GM12878 (cell line): Measurements from ENCODE around the gene TBX4. TPM values are rescaled to one million over a fixed set of nuclear protein-coding genes. Genes with fewer than 3 reads are reported as not detected.

Experiments used
- ATAC-seq: fragments of 200-7000 bp; cut with Tn5 transposase; 3 replicates; pipeline ENCODE4 v1.9.1; 2020; ENCODE audit warnings: mild to moderate bottlenecking, moderate library complexity
- BruUV-seq: library from RNA; stranded (reverse); fragments of 400-500 nt; replicated peaks from 2 replicates; lab custom pipeline; 2021; lab: Mats Ljungman, UMichigan
- CTCF ChIA-PET: fragments of 300-600 bp; sonication (Branson Sonifier 250); formaldehyde crosslinking; extraction: SDS; loops from one replicate; lab custom pipeline; 2021; ENCODE audit warnings: inconsistent platforms; lab: Yijun Ruan, JAX
- POLR2A ChIA-PET: fragments of 350-600 bp; formaldehyde crosslinking; extraction: SDS; loops from one replicate; lab custom pipeline; 2021; ENCODE audit warnings: inconsistent platforms; lab: Charles Lee
- RAD21 ChIA-PET: fragments of 300-600 bp; sonication (Branson Sonifier 250); formaldehyde crosslinking; loops from one replicate; lab custom pipeline; 2023; ENCODE audit warnings: antibody characterized with exemption; ENCODE audit not compliant: unreplicated experiment; lab: Charles Lee
- SMC1A ChIA-PET: fragments of 300-600 bp; sonication (Branson Sonifier 250); formaldehyde crosslinking; loops from one replicate; lab custom pipeline; 2023; ENCODE audit not compliant: unreplicated experiment, uncharacterized antibody; lab: Charles Lee
- DNase-seq: peaks from one replicate; pipeline ENCODE4 v3.0.0-alpha.2; 2011; ENCODE audit warnings: low read depth, low spot score
- FAIRE-seq: peaks from 3 replicates; lab custom pipeline; 2011; peaks lifted over from hg19 to GRCh38; lab: Jason Lieb, UNC
- H2AFZ ChIP-seq: 2 replicates; pipeline ENCODE4 v1.6.0; 2011; ENCODE audit warnings: low read depth, low read length, control low read depth; ENCODE audit not compliant: control insufficient read depth
- H3K27ac ChIP-seq: 2 replicates; pipeline ENCODE4 v1.5.1; 2011; ENCODE audit warnings: control low read depth; ENCODE audit not compliant: control insufficient read depth, insufficient read depth
- H3K27me3 ChIP-seq, 2 experiments: replicated peaks in 1 of 2; 2 replicates each; pipeline versions ENCODE4 v1.6.0 to v1.6.1; 2011; ENCODE audit warnings: low read length in 1 of 2; ENCODE audit not compliant: control insufficient read depth in 2 of 2, insufficient read depth in 2 of 2
- H3K36me3 ChIP-seq, 2 experiments: 2 replicates each; pipeline ENCODE4 v1.5.1; 2011; ENCODE audit warnings: low read length in 1 of 2; ENCODE audit not compliant: control insufficient read depth in 2 of 2, insufficient read depth in 2 of 2
- H3K4me1 ChIP-seq: 2 replicates; pipeline ENCODE4 v1.6.1; 2011; ENCODE audit warnings: mild to moderate bottlenecking, low read length, moderate library complexity, mixed read lengths; ENCODE audit not compliant: control insufficient read depth, insufficient read depth
- H3K4me2 ChIP-seq: 2 replicates; pipeline ENCODE4 v1.6.0; 2011; ENCODE audit warnings: control low read depth; ENCODE audit not compliant: control insufficient read depth, insufficient read depth
- H3K4me3 ChIP-seq: fragments of 200-600 bp; sonication (generic); 2 replicates; pipeline ENCODE4 v1.5.1; 2016
- H3K79me2 ChIP-seq: 2 replicates; pipeline ENCODE4 v1.6.0; 2011; ENCODE audit warnings: low read length; ENCODE audit not compliant: control insufficient read depth, insufficient read depth
- H3K9ac ChIP-seq: 2 replicates; pipeline ENCODE4 v1.8.0; 2011; ENCODE audit warnings: low read length, control low read depth, mixed read lengths; ENCODE audit not compliant: control insufficient read depth, insufficient read depth
- H3K9me3 ChIP-seq: replicated peaks from 3 replicates; pipeline ENCODE4 v1.5.1; 2011; ENCODE audit warnings: mild to moderate bottlenecking, low read length; ENCODE audit not compliant: control insufficient read depth, insufficient read depth
- H4K20me1 ChIP-seq: 2 replicates; pipeline ENCODE4 v1.6.0; 2011; ENCODE audit not compliant: control insufficient read depth, insufficient read depth
- ETV6 ChIP-seq, 2 experiments: fragments of 450-650 bp in 1 of 2; IDR thresholded peaks in 1 of 2; conservative IDR thresholded peaks in 1 of 2; 2 replicates each; pipeline ENCODE4 v1.6.1; 2014; ENCODE audit warnings: antibody characterized with exemption in 1 of 2, borderline replicate concordance in 1 of 2, low read depth in 1 of 2, mild to moderate bottlenecking in 1 of 2, moderate library complexity in 1 of 2
- NFXL1 ChIP-seq: fragments of 450-650 bp; IDR thresholded peaks from 2 replicates; pipeline ENCODE4 v1.6.1; 2017; ENCODE audit warnings: antibody characterized with exemption, mild to moderate bottlenecking, borderline replicate concordance
- WGBS: methylation state at CpG from one replicate; pipeline ENCODE4 v1.1.6; 2016; ENCODE audit warnings: low lambda C conversion rate; ENCODE audit not compliant: insufficient replicate concordance, insufficient coverage; ENCODE audit errors: missing lambda C conversion rate; 5-methylcytosine and 5-hydroxymethylcytosine counted together
- in situ Hi-C: fragments of 300-500 bp; cut with MboI; formaldehyde crosslinking; loops from 9 replicates; pipeline ENCODE4 v1.14.3; 2018; ENCODE audit warnings: mixed read lengths
- intact Hi-C: fragments of 100-400 bp; cut with micrococcal nuclease; formaldehyde crosslinking; loops from one replicate; pipeline ENCODE4 v1.14.2; 2022; ENCODE audit not compliant: unreplicated experiment
- polyA plus RNA-seq, 11 experiments: library from polyadenylated mRNA; depleted of rRNA in 4 of 11; unstranded in 6 of 11; stranded (reverse) in 5 of 11; fragments of >200 nt; fragmentation: Nextera tagmentation in 4 of 11; fragmentation: Illumina TruSeq in 1 of 11; extraction: Ambion mirVana in 4 of 11; extraction: Trizol in 1 of 11; gene quantifications; 1 replicate in 1 of 11; 2 replicates in 10 of 11; pipeline versions ENCODE4 v1.2.1 to v1.2.3, GENCODE V29; 2011 to 2016; ENCODE audit warnings: inconsistent platforms in 2 of 11, missing spikeins in 2 of 11, low read depth in 1 of 11
- total RNA-seq, 4 experiments: library from RNA; depleted of rRNA in 3 of 4; stranded (reverse); fragments of >200 nt in 3 of 4; fragmentation: Illumina TruSeq in 1 of 4; extraction: Trizol in 1 of 4; gene quantifications; 2 replicates each; pipeline versions ENCODE4 v1.2.1 to v1.2.3, GENCODE V29; 2013 to 2021
- TF ChIP-seq, protein P1 (sequence below): IDR thresholded peaks from 2 replicates; pipeline ENCODE4 v1.6.1; 2011; ENCODE audit warnings: low read depth, low read length, improper control_type of control experiment, borderline replicate concordance
- TF ChIP-seq, protein P2 (sequence below): IDR thresholded peaks from 2 replicates; pipeline ENCODE4 v1.6.1; 2011; ENCODE audit warnings: low read depth, mild to moderate bottlenecking, low read length, moderate library complexity, borderline replicate concordance; ENCODE audit errors: extremely low read depth

TBX4 gene
- total and polyA plus RNA-seq, 10 of the 15 experiments (the other 5 are each of a cell fraction or from before 2014, with no cell fraction given), result 0.01 TPM; not detected in 9

DNA sequence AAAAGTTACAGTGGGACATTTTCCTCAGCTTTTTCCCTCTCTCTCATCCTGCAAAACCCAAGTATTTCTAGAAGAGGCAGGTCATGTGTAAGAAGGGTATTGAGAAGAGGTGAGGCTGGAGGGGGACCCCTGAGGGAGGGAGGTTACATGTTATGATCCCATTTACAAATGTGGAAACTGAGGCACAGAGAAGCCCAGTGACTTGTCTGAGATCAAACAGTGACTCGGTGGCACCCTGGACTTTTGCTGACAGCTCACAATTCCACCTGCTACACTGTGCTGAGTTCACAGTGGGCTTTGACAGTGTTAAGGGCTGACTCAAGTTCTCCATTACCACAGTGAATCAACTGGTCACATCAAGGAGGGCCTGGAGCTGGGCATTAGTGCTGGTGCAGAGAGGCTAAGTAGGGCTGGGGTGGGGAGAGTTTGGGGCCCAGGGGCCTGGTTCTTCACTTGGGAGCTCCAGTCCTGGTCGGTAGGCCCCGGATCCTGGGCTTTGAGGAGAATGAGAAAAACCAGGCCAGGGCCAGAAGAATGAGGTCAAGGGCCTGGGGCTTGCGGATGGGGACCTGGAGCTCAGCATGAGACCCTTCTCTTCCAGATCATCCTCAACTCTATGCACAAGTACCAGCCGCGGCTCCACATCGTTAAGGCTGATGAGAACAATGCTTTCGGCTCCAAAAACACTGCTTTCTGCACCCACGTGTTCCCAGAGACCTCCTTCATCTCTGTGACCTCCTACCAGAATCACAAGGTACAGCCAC, 26.0 kb downstream of the TBX4 start:
- CTCF ChIA-PET, result no interaction called here
- H3K4me2 ChIP-seq, result no peak overlapping the region
- BruUV-seq, result no TSS peak

More for the DNA sequence above, 26.0 kb downstream of the TBX4 start:
- in situ Hi-C loops, result no loop called here
- no peaks in the 10 kb centered on the region for H4K20me1 ChIP-seq
- H3K4me1 ChIP-seq, result no peaks in the 10 kb centered on the region
- POLR2A ChIA-PET, result interaction anchor here (0.6 kb wide), 1 partner anchor 9 kb away, joined by 4 read pairs; no protein-coding TSS in a partner anchor
- ATAC-seq, result no peak
- no peak overlapping the region for H3K9ac ChIP-seq
- peaks cover 0 to 5% of the 10 kb centered on the region in 2 experiments; a peak in 2 of 4 replicates for H3K27me3 ChIP-seq
- H3K36me3 ChIP-seq, result no peaks in the 10 kb centered on the region
- no peak for FAIRE-seq
- no peaks in the 10 kb centered on the region for H3K9me3 ChIP-seq
- 35% methylated on average over 9 of the region's 9 CpGs for WGBS
- H3K79me2 ChIP-seq, result no peaks in the 10 kb centered on the region
- SMC1A ChIA-PET, result no interaction called here
- no peak overlapping the region for H3K4me3 ChIP-seq
- no peak for DNase-seq
- TF ChIP-seq, protein P1, sequence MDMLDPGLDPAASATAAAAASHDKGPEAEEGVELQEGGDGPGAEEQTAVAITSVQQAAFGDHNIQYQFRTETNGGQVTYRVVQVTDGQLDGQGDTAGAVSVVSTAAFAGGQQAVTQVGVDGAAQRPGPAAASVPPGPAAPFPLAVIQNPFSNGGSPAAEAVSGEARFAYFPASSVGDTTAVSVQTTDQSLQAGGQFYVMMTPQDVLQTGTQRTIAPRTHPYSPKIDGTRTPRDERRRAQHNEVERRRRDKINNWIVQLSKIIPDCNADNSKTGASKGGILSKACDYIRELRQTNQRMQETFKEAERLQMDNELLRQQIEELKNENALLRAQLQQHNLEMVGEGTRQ, result no peak
- TF ChIP-seq, protein P2, sequence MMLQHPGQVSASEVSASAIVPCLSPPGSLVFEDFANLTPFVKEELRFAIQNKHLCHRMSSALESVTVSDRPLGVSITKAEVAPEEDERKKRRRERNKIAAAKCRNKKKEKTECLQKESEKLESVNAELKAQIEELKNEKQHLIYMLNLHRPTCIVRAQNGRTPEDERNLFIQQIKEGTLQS, result no peak
- TF ChIP-seq ETV6 (conservative IDR thresholded peaks at IDR 0.05 in 1 of 2, IDR thresholded peaks at IDR 0.05 in 1 of 2; ENCODE audit: borderline replicate concordance in 1 of 2, low read depth in 1 of 2), result peak in 1 of 2 experiments; percentile 70; a peak in 1 of 4 replicates
- peak; percentile 65 for TF ChIP-seq NFXL1
- H2AFZ ChIP-seq, result no peak overlapping the region
- RAD21 ChIA-PET, result no interaction called here
- intact Hi-C loops, result no loop called here
- no peak overlapping the region for H3K27ac ChIP-seq
